Measurements from ENCODE around the gene BDKRB2.

Gene BDKRB2

GRCh38 chr14:96176811-96177211 is 27.8 kb upstream of the BDKRB2 start:
- no peak for DNase-seq (ENCODE audit: low spot score)

GRCh38 chr14:96177766-96178375 is 26.8 kb upstream of the BDKRB2 start:
- DNase-seq (ENCODE audit: low spot score): no peak

- DNase-seq (ENCODE audit: low spot score): no peak
Measured at GRCh38 chr14:96178461-96179321, 25.9 kb upstream of the BDKRB2 start.

DNA sequence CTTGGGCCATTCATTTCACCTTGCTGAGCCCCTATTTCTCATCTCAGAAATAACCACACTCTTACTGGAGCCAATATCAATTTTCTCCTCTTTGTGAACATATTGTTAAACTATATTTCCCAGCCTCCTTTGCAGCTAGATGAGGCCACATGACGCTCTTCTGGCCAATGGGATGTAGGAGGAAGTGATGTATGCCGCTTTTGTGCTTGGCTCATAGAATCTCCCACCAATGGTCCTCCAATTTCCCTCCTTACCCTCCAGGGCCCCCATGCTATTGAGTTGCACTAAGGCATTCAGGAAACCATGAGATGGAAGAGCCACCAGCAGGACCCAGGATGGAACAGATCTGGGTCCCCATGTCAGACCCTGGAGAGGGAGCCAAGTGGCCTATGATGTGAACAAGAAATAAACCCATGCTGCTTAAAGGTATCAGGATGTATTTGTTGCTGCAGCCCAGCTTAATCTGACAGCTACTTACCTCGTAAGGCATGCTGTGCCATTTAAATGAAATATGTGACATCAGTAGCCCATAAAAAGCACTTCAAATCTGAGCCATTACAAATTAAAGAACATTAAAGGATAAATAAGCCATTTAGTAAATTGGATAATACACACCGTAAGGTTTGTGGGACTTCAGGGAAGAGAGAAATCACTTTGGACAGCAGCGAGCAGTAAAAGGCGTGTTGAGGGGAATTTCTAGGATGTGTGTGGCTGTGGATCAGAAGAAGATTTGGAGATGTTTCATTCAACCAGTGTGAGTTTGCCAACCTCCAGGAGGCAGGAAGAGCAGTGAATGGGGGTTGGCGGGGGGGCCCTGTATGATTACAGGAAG is 24.4 kb upstream of the BDKRB2 start:
- no peak for DNase-seq (ENCODE audit: low spot score)

GRCh38 chr14:96181186-96182056 is 23.2 kb upstream of the BDKRB2 start:
- no peak for DNase-seq (ENCODE audit: low spot score)

GRCh38 chr14:96182546-96182945 is 22.1 kb upstream of the BDKRB2 start:
- DNase-seq (ENCODE audit: low spot score): no peak

- DNase-seq (ENCODE audit: low spot score): no peak
Measured at GRCh38 chr14:96184737-96185136, 19.9 kb upstream of the BDKRB2 start.

GRCh38 chr14:96187216-96188031 is 17.2 kb upstream of the BDKRB2 start:
- DNase-seq (ENCODE audit: low spot score): no peak

GRCh38 chr14:96189281-96189711 is 15.3 kb upstream of the BDKRB2 start:
- DNase-seq (ENCODE audit: low spot score): no peak

DNA sequence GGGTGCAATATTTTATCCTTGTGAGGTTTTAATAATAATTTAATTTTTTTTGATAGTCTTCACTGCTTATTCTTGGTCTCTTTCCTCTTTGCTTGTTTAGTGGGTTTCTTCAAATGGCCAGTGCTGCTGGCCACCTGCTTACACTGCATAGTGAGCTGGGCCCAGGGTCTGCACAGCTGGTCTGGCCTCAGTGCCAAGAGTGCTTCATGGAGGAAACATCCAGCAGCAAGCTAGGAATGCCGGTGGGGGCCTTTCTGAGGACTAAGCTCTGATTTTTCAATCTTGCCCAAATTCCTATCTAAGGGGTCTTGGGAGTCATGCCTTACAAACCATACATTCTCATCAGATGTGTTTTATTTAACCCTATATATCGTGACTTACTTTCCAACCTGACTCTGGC is 13.3 kb upstream of the BDKRB2 start:
- DNase-seq (ENCODE audit: low spot score): no peak

DNA sequence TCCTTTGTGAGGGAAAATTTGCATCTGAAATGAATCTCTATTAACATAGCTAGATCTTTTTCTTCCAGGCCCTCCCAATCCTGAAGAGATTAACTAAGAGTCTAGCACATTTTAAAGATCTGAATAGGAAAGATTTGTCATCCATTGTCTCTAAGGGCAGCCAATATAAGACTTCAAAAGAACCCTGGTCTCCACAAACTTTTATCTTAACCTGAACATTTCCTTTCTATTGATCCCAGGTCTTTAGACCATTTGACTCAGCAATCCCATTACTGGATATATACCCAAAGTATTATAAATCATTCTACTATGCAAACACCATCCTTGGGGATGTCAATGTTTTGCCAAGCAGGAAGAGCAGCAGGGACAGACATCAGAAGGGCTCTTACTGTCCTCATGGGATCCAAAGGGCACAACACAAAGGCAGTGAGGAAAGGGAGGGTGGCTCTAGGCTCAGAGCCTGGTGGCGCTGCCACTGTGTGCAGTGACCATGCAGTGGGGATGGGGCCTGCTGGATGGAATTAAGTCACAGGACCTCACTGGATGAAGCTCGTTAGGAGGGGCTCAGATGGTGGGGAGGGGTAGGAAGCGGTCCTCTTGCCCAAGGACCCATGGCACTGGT is 12.7 kb upstream of the BDKRB2 start:
- no peak for DNase-seq (ENCODE audit: low spot score)

GRCh38 chr14:96192975-96193805 is 11.4 kb upstream of the BDKRB2 start:
- DNase-seq (ENCODE audit: low spot score): no peak

DNA sequence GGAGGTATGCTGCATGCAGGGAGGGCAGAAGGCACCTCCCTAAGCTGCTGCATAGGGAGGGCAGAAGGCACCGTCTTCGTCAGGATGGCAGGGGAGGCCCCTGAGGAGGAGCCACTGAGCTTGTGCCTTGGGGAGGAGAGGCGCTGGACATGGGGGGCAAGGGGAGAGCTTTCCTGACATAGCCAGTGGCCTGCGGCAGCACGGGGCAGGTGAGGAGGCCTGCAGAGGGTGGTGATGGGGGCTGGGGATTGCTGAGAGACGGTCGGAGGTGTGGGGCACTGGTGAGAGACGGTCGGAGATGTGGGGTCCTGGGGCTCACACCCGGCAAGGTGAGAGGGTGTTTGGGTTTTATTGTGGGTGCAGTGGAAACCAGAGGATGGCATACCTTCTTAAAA is 10.4 kb upstream of the BDKRB2 start:
- DNase-seq (ENCODE audit: low spot score): no peak

DNA sequence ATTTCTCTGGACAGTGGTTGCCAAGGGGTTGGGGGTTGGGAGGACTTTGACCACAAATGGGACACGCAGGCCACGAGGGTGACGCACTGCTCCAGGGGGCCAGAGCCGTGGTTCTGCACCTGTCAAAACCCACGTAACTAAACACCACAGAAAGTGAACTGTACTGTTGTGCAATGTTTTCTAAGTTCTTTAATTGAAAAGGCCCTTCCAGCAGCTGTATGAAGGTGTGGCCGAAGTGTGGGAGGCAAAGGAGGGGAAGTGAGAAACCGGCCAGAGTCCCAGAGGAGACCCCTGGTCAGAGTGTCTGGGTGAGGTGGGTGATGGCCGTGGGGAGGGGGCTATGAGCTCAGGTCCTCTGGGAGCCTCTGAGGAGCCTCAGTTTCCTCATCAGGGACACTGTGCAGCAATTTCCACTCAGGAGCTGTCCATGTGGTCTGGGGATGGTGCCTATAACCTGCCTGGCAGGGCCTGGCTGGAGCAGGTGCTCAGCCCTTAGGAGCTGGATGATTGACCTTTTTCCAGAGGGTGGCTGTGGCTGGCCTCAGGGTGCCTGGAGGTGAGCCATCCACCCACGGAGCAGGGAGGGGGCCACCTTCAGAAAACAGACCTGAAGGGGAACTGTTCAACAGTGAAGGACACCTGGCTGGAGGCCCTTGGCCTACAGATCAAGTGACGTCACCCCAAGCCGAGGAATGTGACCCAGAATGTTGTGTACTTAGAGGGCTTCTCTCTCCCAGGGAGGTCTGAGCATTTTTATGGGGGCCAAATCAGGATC is 9.8 kb upstream of the BDKRB2 start:
- no peak for DNase-seq (ENCODE audit: low spot score)

- DNase-seq (ENCODE audit: low spot score): no peak
Measured at GRCh38 chr14:96195441-96196081, 9.1 kb upstream of the BDKRB2 start.

DNA sequence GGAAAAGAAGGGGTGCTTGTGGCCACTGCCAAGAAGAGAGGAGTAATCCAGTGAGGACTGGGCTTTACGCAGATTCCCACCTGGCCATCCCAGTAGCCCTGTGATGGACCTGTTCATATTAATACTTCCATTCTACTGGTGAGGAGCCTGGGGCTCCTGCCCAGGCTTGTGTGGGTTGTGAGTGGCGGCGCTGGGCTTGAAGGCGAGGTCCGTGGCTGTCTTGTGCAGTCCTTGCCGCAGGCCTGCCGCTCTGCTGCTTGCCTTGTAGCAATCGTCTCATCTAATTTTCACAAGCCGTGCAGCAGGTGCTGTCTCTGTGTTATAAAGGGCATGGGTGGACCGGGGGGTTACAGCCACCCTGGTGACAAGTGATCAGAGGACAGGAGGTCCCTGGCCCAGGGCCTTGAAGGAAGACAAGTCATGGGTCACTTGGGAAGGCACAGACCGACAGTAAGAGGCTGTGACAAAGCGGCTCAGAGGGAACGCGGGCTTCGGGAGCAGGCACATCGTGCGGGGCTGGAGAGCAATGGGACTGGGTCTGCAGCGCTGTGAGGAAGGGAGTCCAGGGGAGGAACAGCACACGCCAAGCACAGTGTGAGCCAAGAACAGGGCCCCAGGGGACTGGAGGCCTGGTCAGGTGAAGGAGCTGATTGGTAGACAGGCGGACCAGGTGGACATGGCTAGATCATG is 7.3 kb upstream of the BDKRB2 start:
- no peak for DNase-seq (ENCODE audit: low spot score)

DNA sequence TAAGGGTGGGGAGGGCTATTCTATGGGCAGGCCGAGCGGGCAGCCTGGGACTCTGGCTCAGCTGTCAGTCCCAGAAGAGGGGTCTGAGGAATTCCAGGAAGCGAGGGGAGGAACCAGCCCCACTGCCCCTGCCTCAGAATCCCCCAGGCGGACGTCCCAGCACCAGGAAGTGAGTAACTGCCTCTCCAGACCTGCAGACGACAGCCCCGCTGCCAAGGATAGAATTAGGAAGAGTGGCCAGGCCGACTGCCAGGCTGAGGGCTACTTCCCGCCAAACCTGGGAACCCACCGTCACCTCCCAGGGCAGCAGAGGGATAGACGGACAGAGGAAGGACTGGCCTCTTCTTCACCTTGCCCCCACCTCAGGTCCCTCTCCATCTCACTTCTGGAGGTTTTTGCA is 6.7 kb upstream of the BDKRB2 start:
- DNase-seq (ENCODE audit: low spot score): no peak

Measured in CD4-positive, alpha-beta T cell treated with Interleukin-6 at 100 ng/mL for 8 hours (primary cell).